Placental pericyte (primary cell): ENCODE results near the gene AP1S3. TPM values are rescaled to one million over a fixed set of nuclear protein-coding genes. Genes with fewer than 3 reads are reported as not detected.

Source experiments
- total RNA-seq: library from RNA; depleted of rRNA; stranded (reverse); fragments of >200 nt; gene quantifications from 2 replicates; pipeline ENCODE4 v1.2.3, GENCODE V29; 2012

Gene AP1S3
- 6.4 and 7.7 TPM in 2 replicates for total RNA-seq

DNA sequence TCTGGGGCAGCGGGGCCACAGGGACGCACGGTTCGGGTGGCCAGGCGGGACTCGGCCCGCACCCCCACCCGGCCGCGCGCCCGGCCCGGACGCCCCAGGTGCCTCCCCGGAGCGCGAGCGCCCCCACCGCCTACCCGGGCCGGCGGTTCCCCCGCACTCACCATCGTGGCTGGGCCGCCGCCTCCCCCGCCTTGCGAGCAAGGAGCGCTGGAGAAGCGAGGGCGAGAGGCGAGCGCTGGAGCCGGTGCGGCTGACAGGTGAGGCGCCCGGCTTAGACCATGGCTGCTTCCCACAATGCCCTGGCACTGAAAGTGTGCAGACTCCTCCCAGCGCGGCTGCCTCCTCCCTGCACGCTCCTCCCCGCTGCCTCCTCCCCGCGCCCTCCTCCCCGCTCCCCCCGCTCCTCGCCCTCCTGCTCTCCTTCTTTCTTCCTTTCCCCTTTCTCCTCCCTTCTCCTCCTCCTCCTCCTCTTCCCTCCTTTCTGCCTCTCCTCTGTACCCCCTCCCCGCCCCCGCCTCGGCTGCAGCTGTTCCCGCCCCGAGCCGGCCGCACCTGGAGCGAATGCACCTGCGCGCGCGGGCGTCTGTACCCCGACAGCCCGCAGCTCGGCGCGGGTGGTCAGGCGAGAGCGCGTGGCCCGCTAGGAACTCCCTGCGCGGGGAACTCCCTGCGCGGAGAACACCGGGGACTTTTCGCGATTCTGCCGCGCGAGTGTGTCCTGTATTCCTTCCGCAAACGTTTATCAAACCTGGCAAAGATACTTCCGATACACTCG lies at the start of gene AP1S3:
AP1S3 (minus strand) TSS at position 296 of the 775 bp plus-strand sequence; CDS start at position 164, 132 bp downstream.

Other genes with a start within 250 kb of the AP1S3 start
- 3.0 and 5.3 TPM in 2 replicates for gene SCG2, start 235.2 kb downstream of the AP1S3 start, total RNA-seq
- 88.8 and 103 TPM in 2 replicates for gene WDFY1, start 107.8 kb upstream of the AP1S3 start, total RNA-seq
- 22.1 and 24.5 TPM in 2 replicates for gene MRPL44, start 119.9 kb upstream of the AP1S3 start, total RNA-seq
- gene SERPINE2, start 201.7 kb upstream of the AP1S3 start, total RNA-seq = 173 and 709 TPM in 2 replicates